Calu3 (cell line): ENCODE measurements around the gene HDHD3. TPM values are rescaled to one million over a fixed set of nuclear protein-coding genes. Genes with fewer than 3 reads are reported as not detected.
"Not testable (repeated sequence)": the region's sequence is repeated elsewhere in the genome, so short reads cannot be mapped to it uniquely, and the experiment has no call there.

Source experiments
- BruUV-seq: library from RNA; stranded (reverse); fragments of 400-500 nt; replicated peaks from 2 replicates; lab custom pipeline; 2021; lab: Mats Ljungman, UMichigan
- CTCF ChIA-PET: fragments of 300-600 bp; sonication (Branson Sonifier 250); formaldehyde crosslinking; loops from one replicate; lab custom pipeline; 2022; ENCODE audit warnings: antibody characterized with exemption; lab: Charles Lee
- DNase-seq: peaks from one replicate; pipeline ENCODE4 v3.0.0; 2022
- H3K27ac Mint-ChIP-seq: one replicate; pipeline ENCODE4 v1.8.0; 2022; ENCODE audit warnings: mixed read lengths; ENCODE audit not compliant: unreplicated experiment
- H3K27me3 Mint-ChIP-seq: one replicate; pipeline ENCODE4 v1.8.0; 2022; ENCODE audit warnings: mixed read lengths; ENCODE audit not compliant: unreplicated experiment
- H3K36me3 Mint-ChIP-seq: one replicate; pipeline ENCODE4 v1.8.0; 2022; ENCODE audit warnings: mild to moderate bottlenecking, moderate library complexity, mixed read lengths; ENCODE audit not compliant: insufficient read depth, unreplicated experiment
- H3K4me1 Mint-ChIP-seq: one replicate; pipeline ENCODE4 v1.8.0; 2022; ENCODE audit warnings: mild to moderate bottlenecking, low read depth, mixed read lengths; ENCODE audit not compliant: unreplicated experiment
- H3K4me3 Mint-ChIP-seq: one replicate; pipeline ENCODE4 v1.8.0; 2022; ENCODE audit warnings: mild to moderate bottlenecking, low read depth, moderate library complexity, mixed read lengths; ENCODE audit not compliant: unreplicated experiment
- H3K9me3 Mint-ChIP-seq: one replicate; pipeline ENCODE4 v1.8.0; 2022; ENCODE audit warnings: low read depth, mixed read lengths; ENCODE audit not compliant: unreplicated experiment
- CTCF ChIP-seq: fragments of 200-600 bp; IDR thresholded peaks from one replicate; pipeline ENCODE4 v1.8.0; 2022; ENCODE audit warnings: antibody characterized with exemption; ENCODE audit not compliant: unreplicated experiment
- intact Hi-C: fragments of 100-400 bp; cut with micrococcal nuclease; formaldehyde crosslinking; loops from one replicate; pipeline ENCODE4 v1.10.0; 2022; ENCODE audit not compliant: unreplicated experiment
- total RNA-seq: library from RNA; stranded (reverse); gene quantifications from 2 replicates; pipeline ENCODE4 v1.2.3, GENCODE V29; 2022

Gene HDHD3
- total RNA-seq, 1 experiment from 2014 or later: 30.8 TPM

GRCh38 chr9:113406873-113407511 is 30.2 kb upstream of the HDHD3 start:
- CTCF ChIA-PET: interaction anchor here (0.6 kb wide), 1 partner anchor 111 kb away, joined by 4 read pairs; no protein-coding TSS in a partner anchor
- not testable (repeated sequence) for H3K27ac Mint-ChIP-seq, H3K4me3 Mint-ChIP-seq, H3K9me3 Mint-ChIP-seq, H3K27me3 Mint-ChIP-seq, BruUV-seq
- peak; percentile 68 for TF ChIP-seq CTCF
- peak; percentile 57 for DNase-seq
- intact Hi-C loops: loop anchor here (1.0 kb wide), 2 partner anchors 98 to 133 kb away; no protein-coding TSS in a partner anchor
- Mint-ChIP-seq H3K4me1 (peaks cover 10% of the 10 kb centered on the region), H3K36me3 (peaks cover 31% of the 10 kb centered on the region)

GRCh38 chr9:113406353-113406752 is 29.6 kb upstream of the HDHD3 start:
- intact Hi-C loops, H3K27ac Mint-ChIP-seq, H3K4me3 Mint-ChIP-seq, DNase-seq, H3K9me3 Mint-ChIP-seq, BruUV-seq, H3K27me3 Mint-ChIP-seq: not testable (repeated sequence)
- CTCF ChIA-PET: interaction anchor here (0.6 kb wide), 1 partner anchor 111 kb away, joined by 4 read pairs; no protein-coding TSS in a partner anchor
- Mint-ChIP-seq H3K4me1 (peaks cover 17% of the 10 kb centered on the region), H3K36me3 (peaks cover 30% of the 10 kb centered on the region)

- CTCF ChIA-PET: interaction anchor here (0.5 to 0.7 kb wide), 2 partner anchors 92 to 264 kb away, joined by 3 to 4 read pairs; no protein-coding TSS in a partner anchor
- Mint-ChIP-seq H3K27me3 (no peaks in the 10 kb centered on the region), H3K27ac (no peak overlapping the region), H3K4me1 (peaks cover 21% of the 10 kb centered on the region), H3K9me3 (no peaks in the 10 kb centered on the region), H3K36me3 (peaks cover 17% of the 10 kb centered on the region), H3K4me3 (no peak overlapping the region)
- intact Hi-C loops: loop anchor here (5.0 kb wide), 1 partner anchor 61 kb away; the partner anchor contains the start of gene WDR31
- no peak for DNase-seq
- BruUV-seq: no TSS peak
- no peak for TF ChIP-seq CTCF
These were observed 26.9 kb upstream of the HDHD3 start for GRCh38 chr9:113403646-113404045.

- intact Hi-C loops: loop anchor here (2.0 to 5.0 kb wide), 2 partner anchors 18 to 59 kb away; partner anchors contain the start of gene WDR31
- no TSS peak for BruUV-seq
- Mint-ChIP-seq H3K9me3 (no peaks in the 10 kb centered on the region), H3K27ac (peak within 1 kb of the TSS; percentile 45), H3K27me3 (no peaks in the 10 kb centered on the region), H3K4me3 (peak within 1 kb of the TSS; percentile 90), H3K4me1 (peaks cover 18% of the 10 kb centered on the region), H3K36me3 (peaks cover 15% of the 10 kb centered on the region)
- peak; percentile 80 for TF ChIP-seq CTCF
- CTCF ChIA-PET: interaction anchor here (1.0 to 2.4 kb wide), 3 partner anchors 9 to 60 kb away, joined by 3 to 8 read pairs (median 5); partner anchors contain the start of genes C9orf43, HDHD3 and POLE3
- DNase-seq: peak; percentile 98
These were observed 24.4 kb upstream of the HDHD3 start, which contains the start of gene ALAD for GRCh38 chr9:113401027-113401792. TSS of gene ALAD (minus strand) at chr9:113401284. CDS start at chr9:113393559, 7,725 bp downstream.
